MCF 10A (cell line): ENCODE results near the gene ZNF296. TPM values are rescaled to one million over a fixed set of nuclear protein-coding genes. Genes with fewer than 3 reads are reported as not detected.

Experiments
- BruUV-seq: library from RNA; stranded (reverse); fragments of 400-500 nt; replicated peaks from 2 replicates; lab custom pipeline; 2021; lab: Mats Ljungman, UMichigan
- CTCF ChIA-PET: fragments of 300-600 bp; sonication (Branson Sonifier 250); formaldehyde crosslinking; extraction: SDS; loops from one replicate; lab custom pipeline; 2021; ENCODE audit warnings: antibody characterized with exemption, inconsistent platforms; lab: Yijun Ruan, JAX
- POLR2A ChIA-PET: fragments of 300-600, 350-650 bp; sonication (Branson Sonifier 250); formaldehyde crosslinking; extraction: SDS; loops from one replicate; lab custom pipeline; 2020; ENCODE audit warnings: antibody characterized with exemption, inconsistent platforms; lab: Yijun Ruan, JAX
- DNase-seq: peaks from one replicate; pipeline ENCODE4 v3.0.0-alpha.2; 2018; ENCODE audit not compliant: unreplicated experiment
- H3K27ac Mint-ChIP-seq: one replicate; pipeline ENCODE4 v1.8.0; 2022; ENCODE audit warnings: mild to moderate bottlenecking, low read depth, mixed read lengths; ENCODE audit not compliant: unreplicated experiment
- H3K27me3 Mint-ChIP-seq: one replicate; pipeline ENCODE4 v1.8.0; 2022; ENCODE audit warnings: mixed read lengths; ENCODE audit not compliant: insufficient read depth, unreplicated experiment
- H3K36me3 Mint-ChIP-seq: one replicate; pipeline ENCODE4 v1.8.0; 2022; ENCODE audit warnings: mild to moderate bottlenecking, moderate library complexity, mixed read lengths; ENCODE audit not compliant: insufficient read depth, unreplicated experiment
- H3K4me1 Mint-ChIP-seq: one replicate; pipeline ENCODE4 v1.8.0; 2022; ENCODE audit warnings: mixed read lengths; ENCODE audit not compliant: insufficient read depth, unreplicated experiment
- H3K4me3 Mint-ChIP-seq: one replicate; pipeline ENCODE4 v1.8.0; 2022; ENCODE audit warnings: mild to moderate bottlenecking, moderate library complexity, mixed read lengths; ENCODE audit not compliant: unreplicated experiment
- H3K9me3 Mint-ChIP-seq: one replicate; pipeline ENCODE4 v1.8.0; 2022; ENCODE audit warnings: mixed read lengths; ENCODE audit not compliant: unreplicated experiment
- CTCF ChIP-seq: fragments of 200-600 bp; IDR thresholded peaks from one replicate; pipeline ENCODE4 v1.8.0; 2022; ENCODE audit warnings: antibody characterized with exemption, mild to moderate bottlenecking; ENCODE audit not compliant: unreplicated experiment
- intact Hi-C: fragments of 100-400 bp; cut with micrococcal nuclease; formaldehyde crosslinking; loops from 2 replicates; pipeline ENCODE4 v1.14.1; 2022
- total RNA-seq: library from RNA; stranded (reverse); gene quantifications from 2 replicates; pipeline ENCODE4 v1.2.3, GENCODE V29; 2022

The ZNF296 gene
- total RNA-seq, 1 experiment from 2014 or later, result 2.7 TPM

- ChIA-PET POLR2A (interaction anchor here (0.6 to 3.1 kb wide), 26 partner anchors 8 to 348 kb away, joined by 3 to 27 read pairs (median 5); partner anchors contain the start of genes BLOC1S3, CLPTM1, GEMIN7 and NKPD1), CTCF (interaction anchor here (0.5 to 2.1 kb wide), 15 partner anchors 11 to 980 kb away, joined by 3 to 6 read pairs (median 3); partner anchors contain the start of gene GEMIN7)
- BruUV-seq, result TSS peak; percentile 72
- Mint-ChIP-seq H3K4me3 (peak within 1 kb of the TSS; percentile 95), H3K27ac (peak within 1 kb of the TSS; percentile 99), H3K4me1 (peaks cover 22% of the 10 kb centered on the region), H3K36me3 (peaks cover 73% of the 10 kb centered on the region), H3K9me3 (no peaks in the 10 kb centered on the region), H3K27me3 (no peaks in the 10 kb centered on the region)
- intact Hi-C loops, result no loop called here
- no peak for TF ChIP-seq CTCF
- DNase-seq, result peak; percentile 91
Measured at GRCh38 chr19:45038931-45039893, 37.1 kb downstream of the ZNF296 start, which contains the start of gene CLASRP. Gene CLASRP (plus strand): TSS chr19:45039045. CDS start chr19:45040213, 1,168 bp downstream.

GRCh38 chr19:45037393-45038169 lies 38.7 kb downstream of the ZNF296 start:
- no TSS peak for BruUV-seq
- ChIA-PET POLR2A (interaction anchor here (1.6 to 3.1 kb wide), 5 partner anchors 10 to 42 kb away, joined by 5 to 27 read pairs (median 19); partner anchors contain the start of genes GEMIN7, RELB and ZNF296), CTCF (interaction anchor here (0.9 kb wide), 1 partner anchor 211 kb away, joined by 6 read pairs; no protein-coding TSS in a partner anchor)
- Mint-ChIP-seq H3K4me3 (no peak overlapping the region), H3K9me3 (no peaks in the 10 kb centered on the region), H3K4me1 (peaks cover 22% of the 10 kb centered on the region), H3K27me3 (no peaks in the 10 kb centered on the region), H3K36me3 (peaks cover 68% of the 10 kb centered on the region), H3K27ac (peak overlapping the region; percentile 33)
- no peak for TF ChIP-seq CTCF
- no peak for DNase-seq
- intact Hi-C loops, result no loop called here

- peaks cover 65% of the 10 kb centered on the region for H3K36me3 Mint-ChIP-seq
- no peak for DNase-seq
- no peak for TF ChIP-seq CTCF
- H3K27me3 Mint-ChIP-seq, result no peaks in the 10 kb centered on the region
- CTCF ChIA-PET, result no interaction called here
- POLR2A ChIA-PET, result interaction anchor here (0.7 kb wide), 1 partner anchor 369 kb away, joined by 3 read pairs; no protein-coding TSS in a partner anchor
- H3K4me3 Mint-ChIP-seq, result no peak overlapping the region
- no peak overlapping the region for H3K27ac Mint-ChIP-seq
- no TSS peak for BruUV-seq
- intact Hi-C loops, result no loop called here
- peaks cover 11% of the 10 kb centered on the region for H3K4me1 Mint-ChIP-seq
- H3K9me3 Mint-ChIP-seq, result no peaks in the 10 kb centered on the region
Measured at GRCh38 chr19:45035755-45036154, 40.5 kb downstream of the ZNF296 start.
